Measurements from ENCODE around the gene ANLN.

DNA sequence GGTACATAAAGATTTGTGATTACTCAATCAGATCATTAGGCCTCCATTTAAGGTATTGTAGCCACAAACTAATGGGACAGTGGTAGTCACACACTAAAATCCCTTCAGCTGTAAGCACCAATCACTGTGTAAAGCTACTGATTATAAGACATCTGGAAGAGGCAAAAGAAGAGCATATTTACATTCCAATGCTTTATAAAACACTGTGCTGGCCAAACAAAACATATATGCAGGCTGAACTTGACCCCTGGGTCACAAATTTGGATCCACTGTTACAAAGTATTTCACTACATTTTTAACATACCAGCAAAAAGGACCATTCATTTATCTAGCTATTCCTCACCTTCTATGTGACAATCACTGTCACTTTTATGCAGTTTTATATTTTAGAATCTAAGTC is 41.4 kb upstream of the ANLN start:
- TF ChIP-seq, protein P1, sequence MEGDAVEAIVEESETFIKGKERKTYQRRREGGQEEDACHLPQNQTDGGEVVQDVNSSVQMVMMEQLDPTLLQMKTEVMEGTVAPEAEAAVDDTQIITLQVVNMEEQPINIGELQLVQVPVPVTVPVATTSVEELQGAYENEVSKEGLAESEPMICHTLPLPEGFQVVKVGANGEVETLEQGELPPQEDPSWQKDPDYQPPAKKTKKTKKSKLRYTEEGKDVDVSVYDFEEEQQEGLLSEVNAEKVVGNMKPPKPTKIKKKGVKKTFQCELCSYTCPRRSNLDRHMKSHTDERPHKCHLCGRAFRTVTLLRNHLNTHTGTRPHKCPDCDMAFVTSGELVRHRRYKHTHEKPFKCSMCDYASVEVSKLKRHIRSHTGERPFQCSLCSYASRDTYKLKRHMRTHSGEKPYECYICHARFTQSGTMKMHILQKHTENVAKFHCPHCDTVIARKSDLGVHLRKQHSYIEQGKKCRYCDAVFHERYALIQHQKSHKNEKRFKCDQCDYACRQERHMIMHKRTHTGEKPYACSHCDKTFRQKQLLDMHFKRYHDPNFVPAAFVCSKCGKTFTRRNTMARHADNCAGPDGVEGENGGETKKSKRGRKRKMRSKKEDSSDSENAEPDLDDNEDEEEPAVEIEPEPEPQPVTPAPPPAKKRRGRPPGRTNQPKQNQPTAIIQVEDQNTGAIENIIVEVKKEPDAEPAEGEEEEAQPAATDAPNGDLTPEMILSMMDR (IDR thresholded peaks at IDR 0.05): no peak
- no peak for TF ChIP-seq POLR2A (IDR thresholded peaks at IDR 0.05)
